SK-N-MC (cell line): ENCODE data around the gene FKBP5.

Source experiments
- EZH2 ChIP-seq: fragments of 200-600 bp; sonication (generic); IDR thresholded peaks from one replicate; pipeline ENCODE4 v1.6.1; 2017; ENCODE audit warnings: antibody characterized with exemption
- POLR2AphosphoS5 ChIP-seq: IDR thresholded peaks from 2 replicates; pipeline ENCODE4 v1.6.1; 2012; ENCODE audit warnings: mild to moderate bottlenecking, low read depth, low read length, borderline replicate concordance

DNA sequence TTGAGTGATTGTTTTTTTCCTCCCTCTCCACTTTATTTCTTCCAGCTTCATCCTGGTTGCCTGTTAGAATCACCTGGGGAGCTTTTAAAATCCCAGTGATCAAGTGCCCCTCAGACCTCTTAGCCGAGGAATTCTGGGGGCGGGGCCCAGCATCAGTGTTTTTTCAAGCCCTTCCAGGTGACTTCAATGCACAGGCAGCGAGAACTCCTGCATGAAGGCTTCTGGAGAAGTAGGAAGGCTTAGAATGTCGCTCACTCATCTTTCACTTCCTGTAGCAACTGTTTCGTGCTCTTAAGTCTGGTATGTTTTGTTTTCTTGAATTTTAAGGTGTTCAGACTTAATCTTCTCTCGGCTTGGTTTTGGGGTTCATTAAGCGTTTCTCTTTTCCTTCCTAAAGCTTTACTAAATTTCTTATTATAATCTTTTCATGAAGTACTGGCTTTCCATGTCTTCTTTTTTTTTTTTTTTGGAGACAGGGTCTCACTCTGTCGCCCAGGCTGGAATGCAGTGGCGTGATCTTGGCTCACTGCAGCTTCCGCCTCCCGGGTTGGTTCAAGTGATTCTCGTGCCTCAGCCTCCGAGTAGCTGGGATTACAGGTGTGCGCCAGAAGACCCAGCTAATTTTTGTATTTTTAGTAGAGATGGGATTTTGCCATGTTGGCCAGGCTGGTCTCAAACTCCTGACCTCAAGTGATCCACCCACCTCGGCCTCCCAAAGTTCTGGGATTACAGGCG is 145.1 kb downstream of the FKBP5 start:
- TF ChIP-seq POLR2AphosphoS5 = no peak
- no peak for TF ChIP-seq EZH2
